Measurements from ENCODE around the gene NAPSA. TPM values are rescaled to one million over a fixed set of nuclear protein-coding genes. Genes with fewer than 3 reads are reported as not detected.
A peak's percentile ranks its signal among the peaks of the same experiment; 100 is the strongest.

The NAPSA gene
- total and polyA plus RNA-seq, 9 of the 15 experiments (the other 6 are each of a cell fraction or from before 2014, with no cell fraction given): 0.25 to 1.9 (median 0.69) TPM

DNA sequence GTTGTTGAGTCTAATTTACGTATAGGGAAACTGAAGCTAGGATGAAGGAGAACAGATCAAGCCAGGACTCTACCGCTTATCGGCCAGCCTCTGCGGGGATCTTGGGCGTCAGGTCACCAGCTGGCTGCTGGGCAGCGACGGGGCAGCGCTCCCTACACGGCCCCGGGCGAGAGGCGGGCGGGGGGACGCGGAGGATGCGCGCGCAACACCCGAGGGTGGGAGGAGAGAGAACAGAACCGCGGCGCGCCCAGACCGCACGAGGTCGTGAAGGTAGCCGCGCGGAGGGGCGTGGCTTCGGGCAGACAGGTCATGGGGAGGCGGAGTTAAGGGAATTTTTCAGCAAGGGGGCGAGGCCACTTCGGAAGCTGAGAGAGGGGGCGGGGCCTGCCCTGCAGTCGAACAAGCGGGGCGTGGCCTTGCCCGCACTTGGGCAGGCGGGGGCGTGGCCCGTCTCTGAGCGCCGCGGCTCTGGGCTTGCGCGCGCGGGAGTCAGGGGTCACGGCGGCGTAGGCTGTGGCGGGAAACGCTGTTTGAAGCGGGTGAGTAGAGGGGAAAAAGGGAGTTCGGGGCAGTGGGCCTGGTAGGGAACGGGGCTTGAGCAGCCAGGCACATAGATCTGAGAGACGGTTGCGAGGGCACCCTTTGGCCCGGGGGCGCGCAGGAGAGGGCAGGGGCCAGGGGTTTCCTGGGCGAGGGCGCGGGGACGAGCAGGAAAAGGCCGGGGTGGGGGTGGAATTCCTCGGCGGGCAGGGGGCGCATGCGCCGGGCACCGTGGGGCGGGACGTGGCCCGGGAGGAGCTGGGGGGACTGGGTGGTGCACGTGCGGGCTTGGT lies 18.6 kb upstream of the NAPSA start, which contains the start of gene POLD1 (continued):
- TF ChIP-seq, protein P1, sequence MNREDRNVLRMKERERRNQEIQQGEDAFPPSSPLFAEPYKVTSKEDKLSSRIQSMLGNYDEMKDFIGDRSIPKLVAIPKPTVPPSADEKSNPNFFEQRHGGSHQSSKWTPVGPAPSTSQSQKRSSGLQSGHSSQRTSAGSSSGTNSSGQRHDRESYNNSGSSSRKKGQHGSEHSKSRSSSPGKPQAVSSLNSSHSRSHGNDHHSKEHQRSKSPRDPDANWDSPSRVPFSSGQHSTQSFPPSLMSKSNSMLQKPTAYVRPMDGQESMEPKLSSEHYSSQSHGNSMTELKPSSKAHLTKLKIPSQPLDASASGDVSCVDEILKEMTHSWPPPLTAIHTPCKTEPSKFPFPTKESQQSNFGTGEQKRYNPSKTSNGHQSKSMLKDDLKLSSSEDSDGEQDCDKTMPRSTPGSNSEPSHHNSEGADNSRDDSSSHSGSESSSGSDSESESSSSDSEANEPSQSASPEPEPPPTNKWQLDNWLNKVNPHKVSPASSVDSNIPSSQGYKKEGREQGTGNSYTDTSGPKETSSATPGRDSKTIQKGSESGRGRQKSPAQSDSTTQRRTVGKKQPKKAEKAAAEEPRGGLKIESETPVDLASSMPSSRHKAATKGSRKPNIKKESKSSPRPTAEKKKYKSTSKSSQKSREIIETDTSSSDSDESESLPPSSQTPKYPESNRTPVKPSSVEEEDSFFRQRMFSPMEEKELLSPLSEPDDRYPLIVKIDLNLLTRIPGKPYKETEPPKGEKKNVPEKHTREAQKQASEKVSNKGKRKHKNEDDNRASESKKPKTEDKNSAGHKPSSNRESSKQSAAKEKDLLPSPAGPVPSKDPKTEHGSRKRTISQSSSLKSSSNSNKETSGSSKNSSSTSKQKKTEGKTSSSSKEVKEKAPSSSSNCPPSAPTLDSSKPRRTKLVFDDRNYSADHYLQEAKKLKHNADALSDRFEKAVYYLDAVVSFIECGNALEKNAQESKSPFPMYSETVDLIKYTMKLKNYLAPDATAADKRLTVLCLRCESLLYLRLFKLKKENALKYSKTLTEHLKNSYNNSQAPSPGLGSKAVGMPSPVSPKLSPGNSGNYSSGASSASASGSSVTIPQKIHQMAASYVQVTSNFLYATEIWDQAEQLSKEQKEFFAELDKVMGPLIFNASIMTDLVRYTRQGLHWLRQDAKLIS (CRISPR knock-in tag; IDR thresholded peaks at IDR 0.05): peak; percentile 82; the same call in 1 of the 2 replicates
- TF ChIP-seq, protein P2, sequence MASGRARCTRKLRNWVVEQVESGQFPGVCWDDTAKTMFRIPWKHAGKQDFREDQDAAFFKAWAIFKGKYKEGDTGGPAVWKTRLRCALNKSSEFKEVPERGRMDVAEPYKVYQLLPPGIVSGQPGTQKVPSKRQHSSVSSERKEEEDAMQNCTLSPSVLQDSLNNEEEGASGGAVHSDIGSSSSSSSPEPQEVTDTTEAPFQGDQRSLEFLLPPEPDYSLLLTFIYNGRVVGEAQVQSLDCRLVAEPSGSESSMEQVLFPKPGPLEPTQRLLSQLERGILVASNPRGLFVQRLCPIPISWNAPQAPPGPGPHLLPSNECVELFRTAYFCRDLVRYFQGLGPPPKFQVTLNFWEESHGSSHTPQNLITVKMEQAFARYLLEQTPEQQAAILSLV (tag; IDR thresholded peaks at IDR 0.05): no peak
- TF ChIP-seq NONO (IDR thresholded peaks at IDR 0.05; ENCODE audit: low read depth in 2 of 2, low read length in 1 of 2) (no peak), TSC22D4 (tag; IDR thresholded peaks at IDR 0.05) (no peak), WHSC1 (IDR thresholded peaks at IDR 0.05; ENCODE audit: low read length) (no peak), RB1 (IDR thresholded peaks at IDR 0.05; ENCODE audit: low read depth) (peak; percentile 95), ZNF695 (CRISPR knock-in tag; IDR thresholded peaks at IDR 0.05) (no peak), MAFK (IDR thresholded peaks at IDR 0.05; ENCODE audit: low read length) (no peak), MEIS2 (IDR thresholded peaks at IDR 0.05; ENCODE audit: partially characterized antibody) (peak; percentile 74), ZC3H11A (IDR thresholded peaks at IDR 0.05; ENCODE audit: low read depth, low read length) (no peak), SETDB1 (IDR thresholded peaks at IDR 0.05; ENCODE audit: low read length) (no peak), SMAD2 (IDR thresholded peaks at IDR 0.05; ENCODE audit: low read depth, low read length) (no peak), POLR3G (IDR thresholded peaks at IDR 0.05; ENCODE audit: extremely low read depth, insufficient read length, insufficient replicate concordance) (no peak), POLR2H (tag; IDR thresholded peaks at IDR 0.05; ENCODE audit: low read depth) (peak; percentile 86)
- TF ChIP-seq, protein P3, sequence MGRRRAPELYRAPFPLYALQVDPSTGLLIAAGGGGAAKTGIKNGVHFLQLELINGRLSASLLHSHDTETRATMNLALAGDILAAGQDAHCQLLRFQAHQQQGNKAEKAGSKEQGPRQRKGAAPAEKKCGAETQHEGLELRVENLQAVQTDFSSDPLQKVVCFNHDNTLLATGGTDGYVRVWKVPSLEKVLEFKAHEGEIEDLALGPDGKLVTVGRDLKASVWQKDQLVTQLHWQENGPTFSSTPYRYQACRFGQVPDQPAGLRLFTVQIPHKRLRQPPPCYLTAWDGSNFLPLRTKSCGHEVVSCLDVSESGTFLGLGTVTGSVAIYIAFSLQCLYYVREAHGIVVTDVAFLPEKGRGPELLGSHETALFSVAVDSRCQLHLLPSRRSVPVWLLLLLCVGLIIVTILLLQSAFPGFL (CRISPR knock-in tag; IDR thresholded peaks at IDR 0.05): no peak
- TF ChIP-seq, protein P4, sequence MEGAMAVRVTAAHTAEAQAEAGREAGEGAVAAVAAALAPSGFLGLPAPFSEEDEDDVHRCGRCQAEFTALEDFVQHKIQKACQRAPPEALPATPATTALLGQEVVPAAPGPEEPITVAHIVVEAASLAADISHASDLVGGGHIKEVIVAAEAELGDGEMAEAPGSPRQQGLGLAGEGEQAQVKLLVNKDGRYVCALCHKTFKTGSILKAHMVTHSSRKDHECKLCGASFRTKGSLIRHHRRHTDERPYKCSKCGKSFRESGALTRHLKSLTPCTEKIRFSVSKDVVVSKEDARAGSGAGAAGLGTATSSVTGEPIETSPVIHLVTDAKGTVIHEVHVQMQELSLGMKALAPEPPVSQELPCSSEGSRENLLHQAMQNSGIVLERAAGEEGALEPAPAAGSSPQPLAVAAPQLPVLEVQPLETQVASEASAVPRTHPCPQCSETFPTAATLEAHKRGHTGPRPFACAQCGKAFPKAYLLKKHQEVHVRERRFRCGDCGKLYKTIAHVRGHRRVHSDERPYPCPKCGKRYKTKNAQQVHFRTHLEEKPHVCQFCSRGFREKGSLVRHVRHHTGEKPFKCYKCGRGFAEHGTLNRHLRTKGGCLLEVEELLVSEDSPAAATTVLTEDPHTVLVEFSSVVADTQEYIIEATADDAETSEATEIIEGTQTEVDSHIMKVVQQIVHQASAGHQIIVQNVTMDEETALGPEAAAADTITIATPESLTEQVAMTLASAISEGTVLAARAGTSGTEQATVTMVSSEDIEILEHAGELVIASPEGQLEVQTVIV (CRISPR knock-in tag; IDR thresholded peaks at IDR 0.05; ENCODE audit: borderline replicate concordance): peak; percentile 68; the same call in 1 of the 2 replicates
- TF ChIP-seq, protein P5, sequence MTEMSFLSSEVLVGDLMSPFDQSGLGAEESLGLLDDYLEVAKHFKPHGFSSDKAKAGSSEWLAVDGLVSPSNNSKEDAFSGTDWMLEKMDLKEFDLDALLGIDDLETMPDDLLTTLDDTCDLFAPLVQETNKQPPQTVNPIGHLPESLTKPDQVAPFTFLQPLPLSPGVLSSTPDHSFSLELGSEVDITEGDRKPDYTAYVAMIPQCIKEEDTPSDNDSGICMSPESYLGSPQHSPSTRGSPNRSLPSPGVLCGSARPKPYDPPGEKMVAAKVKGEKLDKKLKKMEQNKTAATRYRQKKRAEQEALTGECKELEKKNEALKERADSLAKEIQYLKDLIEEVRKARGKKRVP (CRISPR knock-in tag; IDR thresholded peaks at IDR 0.05): peak; percentile 39; the same call in 1 of the 2 replicates

Measured in K562 (cell line).